GM18505 (cell line): ENCODE measurements around the gene DLG1.

Experiments
- ATAC-seq: cut with Tn5 transposase; IDR thresholded peaks from one replicate; pipeline ENCODE4 v1.9.1; 2021; ENCODE audit not compliant: unreplicated experiment
- POLR2A ChIP-seq: IDR thresholded peaks from 4 replicates; pipeline ENCODE4 v1.6.1; 2011; ENCODE audit warnings: borderline replicate concordance; ENCODE audit not compliant: insufficient read depth, insufficient read length; ENCODE audit errors: extremely low read depth

The DLG1 gene

GRCh38 chr3:197306374-197307086 lies 8.1 kb upstream of the DLG1 start:
- no peak for ATAC-seq
- TF ChIP-seq POLR2A = no peak

DNA sequence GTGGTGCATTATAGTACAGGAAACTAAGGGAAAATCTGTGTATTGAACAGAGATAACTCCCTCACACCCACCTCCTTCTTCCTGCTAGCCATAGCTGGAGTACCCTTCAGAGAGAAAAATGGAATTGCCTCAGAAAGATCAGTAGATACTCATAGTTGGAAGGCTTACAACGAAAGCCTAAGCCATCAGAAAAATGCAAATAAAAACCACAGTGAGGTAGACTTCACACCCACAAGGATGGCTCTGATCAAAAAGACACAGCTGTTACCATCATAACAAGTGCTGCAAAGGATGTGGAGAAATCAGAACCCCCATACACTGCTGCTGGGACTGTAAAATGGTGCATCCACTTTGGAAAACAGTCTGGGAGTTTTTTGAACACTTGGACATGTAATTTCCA lies 7.4 kb upstream of the DLG1 start:
- peak; percentile 82 for ATAC-seq
- no peak for TF ChIP-seq POLR2A

DNA sequence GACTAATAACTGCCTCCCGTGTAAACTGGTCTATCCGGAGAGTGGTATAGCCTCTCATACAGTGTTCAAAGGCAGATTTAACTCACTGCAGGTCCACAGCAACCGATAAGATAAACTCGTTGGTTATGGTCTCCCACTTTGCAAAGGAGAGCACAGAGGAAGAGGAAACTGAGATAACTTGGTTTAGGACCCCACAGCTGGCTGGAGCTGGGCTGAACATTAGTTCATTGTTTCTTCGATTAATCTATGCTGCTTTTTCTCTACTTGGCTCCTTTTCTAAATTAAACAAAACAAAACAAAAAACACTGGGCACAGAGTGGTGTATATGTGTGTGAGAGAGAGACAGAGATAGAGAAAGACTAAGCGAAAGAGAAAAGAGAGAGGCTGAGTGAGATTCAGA lies 5.0 kb upstream of the DLG1 start:
- TF ChIP-seq POLR2A = no peak
- no peak for ATAC-seq

GRCh38 chr3:197302696-197303341 lies 4.4 kb upstream of the DLG1 start:
- TF ChIP-seq POLR2A = no peak
- ATAC-seq = no peak

DNA sequence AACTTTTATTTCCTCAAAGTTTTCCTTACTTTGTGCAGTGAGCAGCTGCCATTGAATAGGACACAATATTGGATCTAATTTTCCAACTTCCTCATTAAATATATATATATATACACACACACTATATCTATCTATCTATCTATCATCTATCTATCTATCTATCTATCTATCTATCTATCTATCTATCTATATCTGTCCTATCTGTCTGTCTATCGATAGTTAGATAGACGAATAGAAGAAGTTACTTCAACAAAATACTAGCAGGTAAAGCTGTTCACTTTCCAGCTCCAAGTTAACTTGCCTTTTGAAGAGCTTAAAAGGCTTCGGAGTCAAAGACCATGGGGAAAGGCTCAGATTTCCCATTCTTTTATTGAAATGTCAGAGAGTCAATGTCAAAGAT lies 3.6 kb upstream of the DLG1 start:
- ATAC-seq = no peak

DNA sequence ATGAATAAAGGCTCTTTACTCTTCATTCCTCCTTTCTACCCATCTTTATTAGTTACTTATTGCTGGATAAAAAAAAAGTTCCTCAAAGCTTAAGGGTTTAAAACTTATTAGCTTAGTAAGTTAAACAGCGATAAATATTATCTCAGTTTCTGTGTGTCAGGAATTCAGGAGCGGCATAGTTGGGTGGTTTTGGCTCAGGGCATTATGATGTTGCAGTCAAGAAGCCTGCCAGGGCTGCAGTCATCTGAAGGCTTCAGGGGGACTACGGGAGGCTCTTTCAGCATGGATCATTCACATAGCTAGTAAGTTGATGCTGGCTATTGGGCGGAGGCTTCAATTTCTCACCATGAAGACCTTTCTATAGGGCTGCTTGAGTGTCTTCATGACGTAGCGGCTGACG lies 1.9 kb upstream of the DLG1 start:
- ATAC-seq = no peak
- TF ChIP-seq POLR2A = no peak

More for the DNA sequence above, 3.6 kb upstream of the DLG1 start:
- no peak for TF ChIP-seq POLR2A

DNA sequence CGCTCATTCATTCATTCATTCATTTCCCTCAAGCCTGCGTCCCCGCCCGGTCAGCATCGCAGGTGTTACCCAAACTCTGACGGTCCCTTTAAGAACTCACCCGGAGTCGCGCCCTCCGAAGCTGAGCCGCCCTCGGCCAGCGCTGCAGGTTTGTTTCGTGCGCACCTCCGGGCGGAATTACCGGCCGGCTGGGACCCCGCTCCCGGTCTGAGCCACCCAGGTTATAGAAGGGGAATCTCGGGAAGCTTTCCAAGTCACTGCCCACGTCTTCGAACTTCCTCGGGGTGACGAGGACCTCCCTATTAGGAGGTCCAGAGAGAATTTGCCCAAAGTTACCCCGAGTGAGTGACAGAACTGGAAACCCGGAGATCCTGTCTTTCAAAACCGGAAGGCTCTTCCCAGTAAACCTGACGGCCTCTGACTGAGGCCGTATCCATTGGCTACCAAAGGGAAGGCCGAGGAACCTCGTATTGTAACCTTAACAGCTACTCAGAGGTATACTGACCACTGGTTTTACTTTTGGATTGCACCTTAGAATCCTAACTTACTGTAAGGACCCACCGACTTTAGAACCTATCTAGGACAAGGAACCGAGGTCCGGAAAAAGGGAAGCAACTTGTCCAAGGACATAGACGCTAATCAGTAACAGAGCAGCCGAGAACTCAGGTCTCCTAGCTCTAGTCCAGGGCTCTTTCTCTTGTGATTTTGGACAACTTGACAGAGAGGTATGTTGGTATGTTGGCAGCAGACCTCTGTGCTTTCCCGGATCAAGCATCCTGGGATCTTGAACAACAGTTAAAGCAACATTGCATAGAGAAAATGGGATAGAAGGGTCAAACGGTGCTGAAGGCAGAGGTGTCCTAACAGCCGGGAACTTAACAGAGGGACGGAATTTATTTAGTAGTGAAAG lies 788 bp upstream of the DLG1 start:
- no peak for ATAC-seq
- TF ChIP-seq POLR2A = no peak

DNA sequence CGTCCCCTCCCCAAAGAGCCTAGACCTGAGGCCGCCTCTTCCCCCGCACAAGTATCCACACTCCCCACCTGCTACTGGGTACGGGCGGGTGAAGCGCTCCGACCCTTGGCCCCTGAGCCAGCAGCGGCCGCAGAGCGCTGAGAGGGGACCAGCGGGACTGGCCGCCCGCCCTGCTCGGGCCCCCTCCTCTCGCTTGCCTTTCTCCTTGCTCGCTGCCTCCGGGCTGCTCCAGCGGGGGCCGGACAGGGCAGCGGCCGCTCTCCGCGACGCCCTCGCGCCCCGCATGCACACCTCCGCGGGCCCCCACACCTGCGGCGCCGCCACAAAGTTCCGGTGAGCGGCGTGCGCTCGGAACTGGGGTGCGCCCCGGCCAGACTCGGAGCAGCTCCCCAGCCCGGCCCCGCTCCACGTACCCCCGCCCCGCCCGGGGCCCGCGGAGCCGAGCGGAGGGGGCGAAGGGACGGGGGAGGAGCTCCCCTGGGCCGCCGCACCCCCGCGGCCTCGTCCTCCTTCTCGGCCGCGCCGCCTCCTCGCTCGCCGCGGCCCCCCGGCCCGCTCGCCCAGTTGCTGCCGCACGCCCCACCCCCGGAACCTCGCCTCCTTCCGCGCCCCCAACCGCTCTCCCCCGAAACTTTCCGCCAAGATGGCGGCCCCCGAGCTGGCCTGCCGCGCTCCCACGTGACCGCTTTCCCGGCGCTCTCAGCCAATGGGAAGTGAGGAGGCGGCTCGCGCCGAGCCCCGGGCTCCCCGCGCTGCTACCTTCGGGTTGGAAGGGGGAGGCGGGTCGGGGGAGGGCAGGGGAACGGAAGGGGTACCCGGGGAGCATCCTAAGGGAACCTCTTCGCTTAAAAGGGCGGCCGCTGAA lies 704 bp downstream of the DLG1 start:
- no peak for TF ChIP-seq POLR2A
- ATAC-seq = peak; percentile 73

- no peak for ATAC-seq
- TF ChIP-seq POLR2A = no peak
These were observed 1.4 kb downstream of the DLG1 start for GRCh38 chr3:197297002-197297401.

GRCh38 chr3:197296545-197296944 lies 1.9 kb downstream of the DLG1 start:
- no peak for ATAC-seq
- no peak for TF ChIP-seq POLR2A

- ATAC-seq = no peak
- TF ChIP-seq POLR2A = no peak
These were observed 2.5 kb downstream of the DLG1 start for GRCh38 chr3:197295871-197296270.

DNA sequence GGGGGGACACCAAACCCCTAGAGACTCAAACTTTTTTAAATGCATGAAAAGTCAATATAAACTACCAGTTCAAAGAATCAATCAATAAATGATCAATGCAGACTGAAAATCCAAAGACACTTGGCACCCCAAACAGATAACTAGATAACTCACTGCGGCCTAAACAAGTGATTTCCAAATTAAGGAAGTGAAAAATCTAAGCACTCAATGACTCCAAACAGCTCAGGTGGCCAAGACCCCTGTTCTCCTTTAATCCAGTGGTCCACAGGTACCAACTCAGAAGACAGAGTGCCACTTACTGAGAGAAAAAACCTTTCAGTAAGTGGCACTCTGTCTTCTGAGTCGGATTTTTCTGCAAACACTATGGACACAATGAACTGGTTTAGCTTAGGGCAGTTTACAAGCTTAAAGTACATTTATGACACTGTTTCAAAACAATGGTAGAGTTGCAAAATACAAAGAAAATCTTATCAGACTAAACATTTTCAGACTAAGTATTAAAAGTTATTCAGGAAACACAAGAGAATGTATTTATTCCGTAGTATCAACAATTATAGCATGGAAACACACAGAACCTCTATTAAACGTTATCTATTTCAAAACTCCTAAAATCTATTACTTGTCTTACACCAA lies 4.7 kb downstream of the DLG1 start:
- no peak for TF ChIP-seq POLR2A
- no peak for ATAC-seq

DNA sequence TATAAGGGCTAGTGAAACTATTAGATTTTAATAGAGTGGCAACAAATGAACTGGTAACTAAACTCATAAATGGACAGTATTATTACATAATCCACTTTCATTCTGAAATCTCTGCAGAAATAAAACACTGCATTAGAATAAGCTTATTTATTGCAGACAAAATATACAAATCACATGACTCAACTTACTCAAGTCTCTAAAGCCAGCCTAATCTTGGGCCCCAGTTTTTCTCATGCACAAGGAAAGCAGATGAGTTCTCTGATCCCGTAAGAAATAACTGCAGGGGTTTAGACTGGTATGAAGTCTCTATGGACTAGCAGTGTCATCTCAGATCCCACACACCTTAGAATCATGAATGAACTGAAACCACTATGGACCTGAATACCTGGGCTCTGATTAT lies 5.8 kb downstream of the DLG1 start:
- TF ChIP-seq POLR2A = no peak
- ATAC-seq = no peak

DNA sequence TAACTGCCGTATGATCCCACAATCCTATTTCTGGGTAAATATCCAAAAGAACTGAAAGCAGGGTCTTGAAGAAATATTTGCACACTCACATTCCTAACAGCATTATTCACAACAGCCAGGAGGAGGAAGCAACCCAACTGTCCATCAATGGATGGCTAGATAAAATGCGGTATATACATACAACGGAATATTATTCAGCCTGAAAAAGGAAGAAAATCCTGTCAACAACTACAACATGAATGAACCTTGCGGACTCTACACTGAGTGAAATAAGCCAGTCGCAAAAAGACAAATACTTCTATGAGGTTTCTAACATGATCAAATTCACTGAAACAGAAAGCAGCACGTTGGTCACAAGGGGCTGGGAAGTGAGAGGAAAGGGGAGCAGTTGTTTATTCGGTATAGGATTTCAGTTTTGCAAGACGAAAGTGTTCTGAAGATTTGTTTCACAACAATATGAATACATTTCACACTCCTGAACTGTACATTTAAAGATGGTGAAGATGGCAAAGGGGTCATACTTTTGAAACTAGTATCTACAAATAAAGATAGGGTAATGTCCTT lies 6.2 kb downstream of the DLG1 start:
- no peak for TF ChIP-seq POLR2A
- no peak for ATAC-seq
